PC-9 (cell line): ENCODE data around the gene TBC1D10B. TPM values are rescaled to one million over a fixed set of nuclear protein-coding genes. Genes with fewer than 3 reads are reported as not detected.

Experiments used
- BruUV-seq: library from RNA; stranded (reverse); fragments of 400-500 nt; replicated peaks from 2 replicates; lab custom pipeline; 2021; lab: Mats Ljungman, UMichigan
- CTCF ChIA-PET: fragments of 300-600 bp; sonication (Branson Sonifier 250); formaldehyde crosslinking; loops from one replicate; lab custom pipeline; 2022; ENCODE audit warnings: antibody characterized with exemption; lab: Charles Lee
- POLR2A ChIA-PET: fragments of 300-600 bp; sonication (Branson Sonifier 250); formaldehyde crosslinking; loops from one replicate; lab custom pipeline; 2022; ENCODE audit warnings: antibody characterized with exemption; ENCODE audit not compliant: unreplicated experiment; lab: Charles Lee
- DNase-seq, 2 experiments: peaks; one replicate each; pipeline versions ENCODE4 v3.0.0 to v3.0.0-alpha.2; 2015 to 2022; ENCODE audit warnings: mixed read lengths in 1 of 2
- H2AFZ ChIP-seq: fragments of 200-600 bp; sonication (generic); 2 replicates; pipeline ENCODE4 v1.8.1; 2017; ENCODE audit warnings: antibody characterized with exemption
- H3F3A ChIP-seq: fragments of 200-600 bp; sonication (generic); 2 replicates; pipeline ENCODE4 v1.8.1; 2017; ENCODE audit warnings: antibody characterized with exemption, mild to moderate bottlenecking, low read depth; ENCODE audit not compliant: insufficient read depth
- H3K27ac ChIP-seq: fragments of 200-600 bp; sonication (generic); 2 replicates; pipeline ENCODE4 v1.6.1; 2016; ENCODE audit warnings: mixed run types
- H3K27me3 ChIP-seq: fragments of 200-600 bp; sonication (generic); 2 replicates; pipeline ENCODE4 v1.6.1; 2016; ENCODE audit warnings: low read depth, mixed run types; ENCODE audit not compliant: insufficient read depth
- H3K36me3 ChIP-seq: fragments of 200-600 bp; sonication (generic); 2 replicates; pipeline ENCODE4 v1.6.1; 2016; ENCODE audit warnings: low read depth, mixed run types
- H3K4me1 ChIP-seq: fragments of 200-600 bp; sonication (generic); replicated peaks from 2 replicates; pipeline ENCODE4 v1.6.1; 2016; ENCODE audit warnings: mixed run types; ENCODE audit not compliant: insufficient read depth
- H3K4me2 ChIP-seq: fragments of 200-600 bp; sonication (generic); 2 replicates; pipeline ENCODE4 v1.6.1; 2017; ENCODE audit warnings: mixed run types
- H3K4me3 ChIP-seq: fragments of 200-600 bp; sonication (generic); 2 replicates; pipeline ENCODE4 v1.6.1; 2016; ENCODE audit warnings: mixed run types
- H3K79me2 ChIP-seq: fragments of 200-600 bp; sonication (generic); 2 replicates; pipeline ENCODE4 v1.6.1; 2017; ENCODE audit warnings: low read depth, mixed run types
- H3K9me2 ChIP-seq: fragments of 200-600 bp; sonication (generic); 2 replicates; pipeline ENCODE4 v1.8.1; 2017; ENCODE audit warnings: mild to moderate bottlenecking; ENCODE audit not compliant: insufficient read depth
- H3K9me3 ChIP-seq: fragments of 200-600 bp; sonication (generic); 2 replicates; pipeline ENCODE4 v1.8.1; 2016; ENCODE audit warnings: low read depth; ENCODE audit not compliant: insufficient read depth
- H4K20me1 ChIP-seq: fragments of 200-600 bp; sonication (generic); 2 replicates; pipeline ENCODE4 v1.8.1; 2017; ENCODE audit not compliant: insufficient read depth
- EZH2 ChIP-seq: fragments of 200-600 bp; sonication (generic); IDR thresholded peaks from 2 replicates; pipeline ENCODE4 v1.8.0; 2017; ENCODE audit warnings: antibody characterized with exemption, low read depth
- intact Hi-C: fragments of 100-400 bp; cut with micrococcal nuclease; formaldehyde crosslinking; loops from one replicate; pipeline ENCODE4 v1.10.0; 2022; ENCODE audit not compliant: unreplicated experiment
- total RNA-seq: library from RNA; stranded (reverse); gene quantifications from 2 replicates; pipeline ENCODE4 v1.2.3, GENCODE V29; 2021
- TF ChIP-seq, protein P1 (sequence below): fragments of 200-600 bp; sonication (generic); conservative IDR thresholded peaks from 2 replicates; pipeline ENCODE4 v1.6.1; 2017; ENCODE audit warnings: mixed run types, antibody characterized with exemption, mild to moderate bottlenecking, moderate library complexity

Gene TBC1D10B
- total RNA-seq, 1 experiment from 2014 or later: 85.0 TPM

GRCh38 chr16:30416047-30416603 is 45.8 kb upstream of the TBC1D10B start:
- Histone ChIP-seq H4K20me1 (no peaks in the 10 kb centered on the region), H3K4me3 (no peak overlapping the region), H3F3A (peaks cover 40% of the 10 kb centered on the region), H3K79me2 (no peaks in the 10 kb centered on the region), H3K4me2 (no peak overlapping the region), H3K36me3 (peaks cover 6% of the 10 kb centered on the region; the same call in 1 of the 2 replicates), H2AFZ (no peak overlapping the region), H3K27me3 (no peaks in the 10 kb centered on the region), H3K27ac (no peak overlapping the region), H3K9me2 (no peaks in the 10 kb centered on the region), H3K4me1 (peaks cover 7% of the 10 kb centered on the region; the same call in 1 of the 2 replicates), H3K9me3 (no peaks in the 10 kb centered on the region)
- no TSS peak for BruUV-seq
- no peak for TF ChIP-seq EZH2
- TF ChIP-seq, protein P1, sequence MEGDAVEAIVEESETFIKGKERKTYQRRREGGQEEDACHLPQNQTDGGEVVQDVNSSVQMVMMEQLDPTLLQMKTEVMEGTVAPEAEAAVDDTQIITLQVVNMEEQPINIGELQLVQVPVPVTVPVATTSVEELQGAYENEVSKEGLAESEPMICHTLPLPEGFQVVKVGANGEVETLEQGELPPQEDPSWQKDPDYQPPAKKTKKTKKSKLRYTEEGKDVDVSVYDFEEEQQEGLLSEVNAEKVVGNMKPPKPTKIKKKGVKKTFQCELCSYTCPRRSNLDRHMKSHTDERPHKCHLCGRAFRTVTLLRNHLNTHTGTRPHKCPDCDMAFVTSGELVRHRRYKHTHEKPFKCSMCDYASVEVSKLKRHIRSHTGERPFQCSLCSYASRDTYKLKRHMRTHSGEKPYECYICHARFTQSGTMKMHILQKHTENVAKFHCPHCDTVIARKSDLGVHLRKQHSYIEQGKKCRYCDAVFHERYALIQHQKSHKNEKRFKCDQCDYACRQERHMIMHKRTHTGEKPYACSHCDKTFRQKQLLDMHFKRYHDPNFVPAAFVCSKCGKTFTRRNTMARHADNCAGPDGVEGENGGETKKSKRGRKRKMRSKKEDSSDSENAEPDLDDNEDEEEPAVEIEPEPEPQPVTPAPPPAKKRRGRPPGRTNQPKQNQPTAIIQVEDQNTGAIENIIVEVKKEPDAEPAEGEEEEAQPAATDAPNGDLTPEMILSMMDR: no peak
- POLR2A ChIA-PET: interaction anchor here (1.1 kb wide), 1 partner anchor 9 kb away, joined by 5 read pairs; the partner anchor contains the start of gene ZNF771
- DNase-seq: no peak
- intact Hi-C loops: no loop called here
- CTCF ChIA-PET: interaction anchor here (0.6 kb wide), 1 partner anchor 77 kb away, joined by 3 read pairs; no protein-coding TSS in a partner anchor

- H3K27me3 ChIP-seq: no peaks in the 10 kb centered on the region
- no peak overlapping the region for H3K4me3 ChIP-seq
- H3K9me2 ChIP-seq: no peaks in the 10 kb centered on the region
- peaks cover 10% of the 10 kb centered on the region for H3K4me1 ChIP-seq
- BruUV-seq: no TSS peak
- ChIA-PET POLR2A (interaction anchor here (0.6 kb wide), 1 partner anchor 304 kb away, joined by 3 read pairs; no protein-coding TSS in a partner anchor), CTCF (no interaction called here)
- H3K27ac ChIP-seq: no peak overlapping the region
- H3K36me3 ChIP-seq: peaks cover 6% of the 10 kb centered on the region; the same call in 1 of the 2 replicates
- peaks cover 39% of the 10 kb centered on the region for H3F3A ChIP-seq
- H4K20me1 ChIP-seq: no peaks in the 10 kb centered on the region
- no peak for DNase-seq
- H3K4me2 ChIP-seq: no peak overlapping the region
- peaks cover under 1% of the 10 kb centered on the region; the same call in 1 of the 2 replicates for H3K79me2 ChIP-seq
- H2AFZ ChIP-seq: no peak overlapping the region
- intact Hi-C loops: no loop called here
- no peaks in the 10 kb centered on the region for H3K9me3 ChIP-seq
- TF ChIP-seq, protein P1: no peak
- no peak for TF ChIP-seq EZH2
Measured at GRCh38 chr16:30414159-30414558, 43.9 kb upstream of the TBC1D10B start.

- Histone ChIP-seq H3K4me2 (no peak overlapping the region), H4K20me1 (no peaks in the 10 kb centered on the region), H3K79me2 (peaks cover 9% of the 10 kb centered on the region; the same call in 1 of the 2 replicates), H3K4me1 (peaks cover 13% of the 10 kb centered on the region), H3K27me3 (no peaks in the 10 kb centered on the region), H3K36me3 (peaks cover 6% of the 10 kb centered on the region; the same call in 1 of the 2 replicates), H3K4me3 (no peak overlapping the region), H3K27ac (no peak overlapping the region), H3K9me3 (no peaks in the 10 kb centered on the region), H3F3A (peaks cover 39% of the 10 kb centered on the region), H3K9me2 (no peaks in the 10 kb centered on the region), H2AFZ (no peak overlapping the region)
- no peak for TF ChIP-seq EZH2
- TF ChIP-seq, protein P1: no peak
- intact Hi-C loops: no loop called here
- no TSS peak for BruUV-seq
- DNase-seq: no peak
- ChIA-PET POLR2A (interaction anchor here (0.5 to 0.6 kb wide), 2 partner anchors 303 to 809 kb away, joined by 3 to 8 read pairs; no protein-coding TSS in a partner anchor), CTCF (interaction anchor here (0.7 kb wide), 2 partner anchors 11 to 193 kb away, joined by 3 read pairs; no protein-coding TSS in a partner anchor)
Measured at GRCh38 chr16:30413112-30413806, 43.0 kb upstream of the TBC1D10B start.
